Central memory CD8-positive, alpha-beta T cell (primary cell): ENCODE data around the gene CYP2A7.
"Not testable (repeated sequence)": the region's sequence is repeated elsewhere in the genome, so short reads cannot be mapped to it uniquely, and the experiment has no call there.

Source experiments
- ATAC-seq: fragments of 150-1000 bp; cut with Tn5 transposase; replicated peaks from 2 replicates; pipeline ENCODE4 v1.10.0; 2022; ENCODE audit warnings: mild to moderate bottlenecking, moderate FRiP score, moderate number of reproducible peaks; ENCODE audit not compliant: poor library complexity, severe bottlenecking; ENCODE audit errors: extremely low read depth
- DNase-seq, 2 donors: peaks; one replicate each; pipeline ENCODE4 v3.0.0; 2021; ENCODE audit warnings: low spot score in 2 of 2
- H3K27ac Mint-ChIP-seq: one replicate; pipeline ENCODE4 v1.8.0; 2022; ENCODE audit warnings: low read depth, mild to moderate bottlenecking, moderate library complexity, mixed read lengths
- H3K27me3 Mint-ChIP-seq: one replicate; pipeline ENCODE4 v1.8.0; 2022; ENCODE audit warnings: mixed read lengths
- H3K36me3 Mint-ChIP-seq: one replicate; pipeline ENCODE4 v1.8.0; 2022; ENCODE audit warnings: mild to moderate bottlenecking, moderate library complexity, mixed read lengths; ENCODE audit not compliant: insufficient read depth
- H3K4me1 Mint-ChIP-seq: one replicate; pipeline ENCODE4 v1.8.0; 2022; ENCODE audit warnings: mixed read lengths
- H3K4me3 Mint-ChIP-seq: one replicate; pipeline ENCODE4 v1.8.0; 2022; ENCODE audit warnings: mild to moderate bottlenecking, moderate library complexity, mixed read lengths
- H3K9me3 Mint-ChIP-seq: one replicate; pipeline ENCODE4 v1.8.0; 2022; ENCODE audit warnings: mixed read lengths

CYP2A7 gene, protein sequence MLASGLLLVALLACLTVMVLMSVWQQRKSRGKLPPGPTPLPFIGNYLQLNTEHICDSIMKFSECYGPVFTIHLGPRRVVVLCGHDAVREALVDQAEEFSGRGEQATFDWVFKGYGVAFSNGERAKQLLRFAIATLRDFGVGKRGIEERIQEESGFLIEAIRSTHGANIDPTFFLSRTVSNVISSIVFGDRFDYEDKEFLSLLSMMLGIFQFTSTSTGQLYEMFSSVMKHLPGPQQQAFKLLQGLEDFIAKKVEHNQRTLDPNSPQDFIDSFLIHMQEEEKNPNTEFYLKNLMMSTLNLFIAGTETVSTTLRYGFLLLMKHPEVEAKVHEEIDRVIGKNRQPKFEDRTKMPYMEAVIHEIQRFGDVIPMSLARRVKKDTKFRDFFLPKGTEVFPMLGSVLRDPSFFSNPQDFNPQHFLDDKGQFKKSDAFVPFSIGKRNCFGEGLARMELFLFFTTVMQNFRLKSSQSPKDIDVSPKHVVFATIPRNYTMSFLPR

DNA sequence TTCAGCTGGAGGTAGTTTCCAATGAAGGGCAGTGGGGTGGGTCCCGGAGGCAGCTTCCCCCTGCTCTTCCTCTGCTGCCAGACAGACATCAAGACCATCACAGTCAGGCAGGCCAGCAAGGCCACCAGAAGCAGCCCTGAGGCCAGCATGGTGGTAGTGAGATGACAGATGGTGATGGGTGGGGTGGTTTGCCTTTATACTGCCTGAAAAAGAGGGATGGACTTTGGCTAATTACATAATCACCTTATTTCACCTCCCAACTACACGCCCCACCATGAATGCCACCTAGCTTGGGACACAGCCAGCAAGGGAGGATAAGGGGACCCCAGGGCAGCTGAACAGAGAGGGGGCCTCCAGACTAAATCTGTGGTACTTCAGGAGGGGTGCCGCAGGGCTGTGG lies at the start of gene CYP2A7:
Gene CYP2A7 (minus strand): TSS at position 170 of the 400 bp plus-strand sequence. CDS start 21 bp downstream, at position 149.
- Mint-ChIP-seq H3K27me3 (peaks cover 55% of the 10 kb centered on the region), H3K27ac (peak within 1 kb of the TSS; percentile 38)
- H3K36me3 Mint-ChIP-seq, ATAC-seq, H3K4me3 Mint-ChIP-seq, DNase-seq, H3K9me3 Mint-ChIP-seq, H3K4me1 Mint-ChIP-seq: not testable (repeated sequence)

DNA sequence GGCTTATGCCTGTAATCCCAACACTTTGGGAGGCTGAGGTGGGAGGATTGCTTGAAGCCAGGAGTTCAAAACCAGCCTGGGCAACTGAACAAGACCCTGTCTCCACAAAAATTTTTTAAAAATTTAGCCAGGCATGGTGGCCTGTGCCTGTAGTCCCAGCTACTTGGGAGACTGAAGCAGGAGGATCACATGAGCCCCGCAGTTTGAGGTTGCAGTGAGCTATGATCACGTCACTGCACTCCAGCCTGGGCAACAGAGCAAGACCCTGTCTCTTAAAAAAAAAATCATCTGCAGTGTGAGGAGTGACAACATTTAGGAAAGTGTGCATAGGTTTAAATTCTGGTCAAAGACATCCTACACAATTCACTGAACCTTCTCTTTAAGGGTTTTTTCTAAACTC lies 48.8 kb upstream of the CYP2A7 start:
- not testable (repeated sequence) for DNase-seq, H3K4me3 Mint-ChIP-seq, H3K36me3 Mint-ChIP-seq, H3K9me3 Mint-ChIP-seq, H3K27ac Mint-ChIP-seq, H3K4me1 Mint-ChIP-seq, ATAC-seq
- H3K27me3 Mint-ChIP-seq, result peaks cover 70% of the 10 kb centered on the region

DNA sequence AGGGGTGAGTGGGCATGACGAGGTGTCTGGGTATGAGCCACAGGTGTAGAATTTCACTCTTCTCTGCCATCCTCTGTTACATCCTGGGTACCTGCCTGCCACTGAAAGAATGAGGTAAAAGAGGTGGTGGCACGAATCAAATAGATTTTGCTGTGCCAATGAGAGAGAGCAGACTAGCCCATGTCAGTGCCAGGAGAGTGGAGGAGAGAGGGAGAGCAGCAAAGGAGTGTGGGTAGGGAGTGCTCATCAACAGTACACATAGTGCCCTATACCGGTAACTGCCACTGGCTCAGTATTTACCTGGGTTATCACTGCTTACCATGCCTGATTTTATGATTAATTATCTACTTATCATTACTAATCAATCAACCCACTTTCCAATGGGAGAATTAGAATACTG lies 47.9 kb upstream of the CYP2A7 start:
- not testable (repeated sequence) for DNase-seq, H3K4me3 Mint-ChIP-seq, H3K9me3 Mint-ChIP-seq, H3K27ac Mint-ChIP-seq, H3K4me1 Mint-ChIP-seq, H3K36me3 Mint-ChIP-seq, ATAC-seq
- H3K27me3 Mint-ChIP-seq, result peaks cover 69% of the 10 kb centered on the region

DNA sequence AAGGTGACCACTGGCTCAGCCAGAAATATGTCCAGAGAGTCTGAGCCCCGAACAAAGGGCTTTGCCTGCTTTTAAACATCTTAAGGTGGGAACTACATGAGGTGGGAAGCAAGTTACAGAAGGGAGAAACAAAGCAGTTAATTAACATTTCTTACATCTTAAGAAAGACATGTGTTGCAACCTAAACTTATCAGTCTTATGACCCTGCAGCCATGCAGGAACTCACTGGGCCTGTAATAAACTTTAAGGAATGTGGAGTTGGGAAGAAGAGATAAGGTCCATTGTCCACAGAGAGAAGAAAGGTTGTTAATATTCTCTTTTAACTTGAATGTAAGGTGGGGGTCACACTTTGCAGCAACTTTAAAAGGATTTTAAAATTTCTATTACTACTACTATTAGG lies 46.8 kb upstream of the CYP2A7 start:
- Mint-ChIP-seq H3K27me3 (peaks cover 78% of the 10 kb centered on the region), H3K4me1 (no peaks in the 10 kb centered on the region), H3K27ac (no peak overlapping the region), H3K4me3 (no peak overlapping the region), H3K9me3 (no peaks in the 10 kb centered on the region), H3K36me3 (no peaks in the 10 kb centered on the region)
- ATAC-seq (no peak), DNase-seq (no peak)

DNA sequence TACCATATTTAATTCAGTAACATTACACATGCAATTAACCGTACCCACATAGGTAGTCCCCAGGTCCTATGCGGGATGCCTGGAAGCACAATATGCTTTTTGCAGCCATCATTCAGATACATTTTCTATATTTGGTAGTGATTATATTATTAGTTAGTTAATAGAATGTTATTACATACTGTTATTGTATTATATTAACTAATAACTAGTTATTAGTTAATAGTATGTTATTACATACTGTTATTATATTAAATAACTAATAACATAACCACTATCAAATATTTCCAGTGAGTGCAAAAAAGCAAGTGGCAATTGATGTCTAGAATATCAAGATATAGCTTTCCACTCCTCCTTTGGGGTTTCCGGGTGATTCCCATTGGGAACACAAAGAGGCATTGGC lies 45.5 kb upstream of the CYP2A7 start:
- H3K36me3 Mint-ChIP-seq, result no peaks in the 10 kb centered on the region
- ATAC-seq (no peak), DNase-seq (no peak)
- H3K27ac Mint-ChIP-seq, result no peak overlapping the region
- peaks cover 77% of the 10 kb centered on the region for H3K27me3 Mint-ChIP-seq
- no peak overlapping the region for H3K4me3 Mint-ChIP-seq
- no peaks in the 10 kb centered on the region for H3K9me3 Mint-ChIP-seq
- H3K4me1 Mint-ChIP-seq, result no peaks in the 10 kb centered on the region

DNA sequence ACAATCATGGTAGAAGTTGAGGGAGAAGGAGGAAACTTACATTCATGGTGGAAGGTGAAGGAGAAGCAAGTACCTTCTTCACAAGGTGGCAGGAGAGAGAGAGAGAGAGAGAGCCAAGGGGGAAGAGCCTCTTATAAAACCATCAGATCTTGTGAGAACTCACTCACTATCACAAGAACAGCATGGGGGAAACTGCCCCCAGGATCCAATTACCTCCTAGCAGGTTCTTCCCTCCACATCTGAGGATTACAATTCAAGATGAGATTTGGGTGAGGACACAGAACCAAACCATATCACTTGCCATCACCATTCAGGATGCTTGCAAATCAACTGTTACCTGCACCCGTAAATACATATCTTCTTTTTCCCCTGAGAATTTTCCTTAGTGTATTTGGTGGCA lies 44.2 kb upstream of the CYP2A7 start:
- ATAC-seq, H3K4me1 Mint-ChIP-seq, DNase-seq, H3K27ac Mint-ChIP-seq, H3K36me3 Mint-ChIP-seq, H3K9me3 Mint-ChIP-seq, H3K4me3 Mint-ChIP-seq: not testable (repeated sequence)
- H3K27me3 Mint-ChIP-seq, result peaks cover 77% of the 10 kb centered on the region

DNA sequence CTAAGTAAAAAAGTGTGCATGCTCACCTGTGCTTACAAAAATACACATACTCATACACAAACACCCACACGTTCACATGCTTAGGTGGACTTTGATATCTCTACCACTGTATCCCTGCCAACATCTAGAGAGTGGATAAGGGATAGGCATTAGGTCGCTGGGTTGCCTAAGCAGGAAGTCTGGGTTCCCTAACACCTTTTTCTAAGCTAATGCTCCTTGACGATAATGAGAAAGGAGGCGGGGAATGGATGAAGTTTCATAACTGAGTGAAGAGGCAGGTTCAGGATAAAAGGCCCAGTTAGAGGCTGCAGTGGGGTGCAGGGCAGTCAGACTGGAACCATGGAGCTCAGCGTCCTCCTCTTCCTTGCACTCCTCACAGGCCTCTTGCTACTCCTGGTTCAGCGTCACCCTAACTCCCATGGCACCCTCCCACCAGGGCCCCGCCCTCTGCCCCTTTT lies 41.9 kb upstream of the CYP2A7 start:
- Mint-ChIP-seq H3K27ac (no peak overlapping the region), H3K4me3 (no peak overlapping the region), H3K36me3 (no peaks in the 10 kb centered on the region), H3K4me1 (no peaks in the 10 kb centered on the region), H3K9me3 (peaks cover 5% of the 10 kb centered on the region), H3K27me3 (peaks cover 61% of the 10 kb centered on the region)
- ATAC-seq (no peak), DNase-seq (no peak)

DNA sequence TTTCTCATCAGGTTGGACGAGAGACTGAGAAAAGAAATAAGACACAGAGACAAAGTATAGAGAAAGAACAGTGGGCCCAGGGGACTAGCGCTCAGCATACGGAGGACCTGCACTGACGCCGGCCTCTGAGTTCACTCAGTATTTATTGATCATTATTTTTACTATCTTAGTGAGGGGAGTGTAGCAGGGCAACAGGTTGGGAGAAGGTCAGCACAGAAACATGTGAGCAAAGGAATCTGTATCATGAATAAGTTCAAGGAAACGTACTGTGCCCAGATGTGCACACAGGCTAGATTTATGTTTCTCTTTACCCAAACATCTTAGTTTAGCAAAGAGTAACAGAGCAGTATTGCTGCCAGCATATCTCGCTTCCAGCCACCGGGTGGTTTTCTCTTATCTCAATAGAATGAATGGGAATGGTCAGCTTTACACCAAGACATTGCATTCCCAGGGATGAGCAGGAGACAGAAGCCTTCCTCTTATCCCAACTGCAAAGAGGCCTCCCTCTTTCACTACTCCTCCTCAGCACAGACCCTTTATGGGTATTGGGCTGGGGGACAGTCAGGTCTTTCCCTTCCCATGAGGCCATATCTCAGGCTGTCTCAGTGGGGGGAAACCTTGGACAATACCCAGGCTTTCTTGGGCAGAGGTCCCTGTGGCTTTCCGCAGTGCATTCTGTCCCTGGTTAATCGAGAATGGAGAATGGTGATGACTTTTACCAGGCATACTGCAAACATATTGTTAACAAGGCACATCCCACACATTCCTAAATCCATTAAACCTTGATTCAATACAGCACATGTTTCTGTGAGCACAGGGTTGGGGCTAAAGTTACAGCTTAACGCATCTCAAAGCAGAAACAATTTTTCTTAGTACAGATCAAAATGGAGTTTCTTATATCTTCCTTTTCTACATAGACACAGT lies 40.5 kb upstream of the CYP2A7 start:
- H3K4me1 Mint-ChIP-seq, H3K27ac Mint-ChIP-seq, ATAC-seq, H3K9me3 Mint-ChIP-seq, DNase-seq, H3K4me3 Mint-ChIP-seq, H3K36me3 Mint-ChIP-seq: not testable (repeated sequence)
- H3K27me3 Mint-ChIP-seq, result peaks cover 53% of the 10 kb centered on the region

DNA sequence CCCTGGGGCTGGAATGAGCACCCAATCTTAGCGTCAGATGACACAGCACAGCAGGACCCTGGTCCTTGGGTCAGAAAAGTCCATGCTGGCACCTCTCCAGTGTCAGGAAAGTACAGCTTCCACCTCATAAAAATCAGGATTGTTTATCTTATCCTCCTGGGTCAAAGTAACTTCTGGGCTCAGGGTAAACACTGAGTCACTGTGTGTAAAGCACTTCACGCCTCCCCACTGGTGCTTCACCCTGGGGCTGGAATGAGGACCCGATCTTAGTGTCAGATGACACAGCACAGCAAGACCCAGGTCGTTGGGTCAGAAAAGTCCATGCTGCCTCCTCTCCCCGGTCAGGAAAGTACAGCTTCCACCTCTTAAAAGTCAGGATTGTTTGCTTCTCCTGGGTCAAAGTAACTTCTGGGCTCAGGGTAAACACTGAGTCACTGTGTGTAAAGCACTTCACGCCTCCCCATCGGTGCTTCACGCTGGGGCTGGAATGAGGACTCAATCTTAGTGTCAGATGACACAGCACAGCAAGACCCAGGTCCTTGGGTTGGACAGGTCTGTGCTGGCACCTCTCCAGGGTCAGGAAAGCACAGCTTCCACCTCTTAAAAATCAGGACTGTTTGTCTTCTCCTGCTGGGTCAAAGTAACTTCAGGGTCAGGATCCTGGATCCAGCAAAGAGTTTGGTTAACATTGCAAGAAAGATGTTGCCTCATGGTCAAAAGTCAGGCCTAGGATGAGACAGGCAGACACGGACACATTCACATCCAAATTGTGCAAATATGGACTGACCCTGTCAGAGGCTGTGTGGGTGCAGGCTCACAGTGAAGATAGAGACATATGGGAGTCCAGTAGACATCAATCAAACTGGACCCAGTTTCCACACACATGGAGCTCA lies 39.2 kb upstream of the CYP2A7 start:
- Mint-ChIP-seq H3K27me3 (peaks cover 45% of the 10 kb centered on the region), H3K36me3 (no peaks in the 10 kb centered on the region), H3K9me3 (peaks cover 5% of the 10 kb centered on the region), H3K27ac (no peak overlapping the region), H3K4me1 (no peaks in the 10 kb centered on the region), H3K4me3 (no peak overlapping the region)
- DNase-seq (no peak), ATAC-seq (no peak)

DNA sequence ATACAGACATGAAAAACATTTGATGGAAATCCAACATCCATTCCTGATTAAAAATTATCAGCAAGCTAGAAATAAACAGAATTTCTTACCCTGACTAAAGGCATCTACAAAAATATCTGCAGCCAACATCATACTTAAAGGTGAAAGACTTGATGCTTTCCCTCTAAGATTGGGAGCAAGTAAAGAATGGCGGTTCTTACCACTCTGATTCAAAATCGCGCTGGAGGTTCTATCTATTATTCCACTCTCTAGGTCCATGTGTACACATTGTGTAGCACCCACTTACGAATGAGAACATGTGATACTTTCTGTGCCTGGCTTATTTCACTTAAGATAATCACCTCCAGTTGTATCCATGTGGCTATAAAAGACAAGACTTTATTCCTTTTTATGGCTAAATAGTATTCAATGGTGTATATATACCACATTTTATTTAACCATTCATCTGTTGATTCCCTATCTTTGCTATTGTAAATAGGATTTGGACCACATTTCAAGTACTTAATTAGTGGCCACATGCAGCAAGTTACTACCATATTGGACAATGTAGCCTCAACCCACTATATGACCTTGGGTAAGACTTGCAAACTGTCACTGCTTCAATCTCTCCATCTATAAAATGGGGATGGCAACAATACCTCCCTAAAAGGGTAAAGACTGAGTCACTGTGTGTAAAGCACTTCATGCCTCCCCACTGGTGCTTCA lies 38.4 kb upstream of the CYP2A7 start:
- DNase-seq (no peak), ATAC-seq (no peak)
- no peak overlapping the region for H3K27ac Mint-ChIP-seq
- H3K4me3 Mint-ChIP-seq, result no peak overlapping the region
- peaks cover 9% of the 10 kb centered on the region for H3K9me3 Mint-ChIP-seq
- no peaks in the 10 kb centered on the region for H3K4me1 Mint-ChIP-seq
- H3K27me3 Mint-ChIP-seq, result peaks cover 46% of the 10 kb centered on the region
- no peaks in the 10 kb centered on the region for H3K36me3 Mint-ChIP-seq

DNA sequence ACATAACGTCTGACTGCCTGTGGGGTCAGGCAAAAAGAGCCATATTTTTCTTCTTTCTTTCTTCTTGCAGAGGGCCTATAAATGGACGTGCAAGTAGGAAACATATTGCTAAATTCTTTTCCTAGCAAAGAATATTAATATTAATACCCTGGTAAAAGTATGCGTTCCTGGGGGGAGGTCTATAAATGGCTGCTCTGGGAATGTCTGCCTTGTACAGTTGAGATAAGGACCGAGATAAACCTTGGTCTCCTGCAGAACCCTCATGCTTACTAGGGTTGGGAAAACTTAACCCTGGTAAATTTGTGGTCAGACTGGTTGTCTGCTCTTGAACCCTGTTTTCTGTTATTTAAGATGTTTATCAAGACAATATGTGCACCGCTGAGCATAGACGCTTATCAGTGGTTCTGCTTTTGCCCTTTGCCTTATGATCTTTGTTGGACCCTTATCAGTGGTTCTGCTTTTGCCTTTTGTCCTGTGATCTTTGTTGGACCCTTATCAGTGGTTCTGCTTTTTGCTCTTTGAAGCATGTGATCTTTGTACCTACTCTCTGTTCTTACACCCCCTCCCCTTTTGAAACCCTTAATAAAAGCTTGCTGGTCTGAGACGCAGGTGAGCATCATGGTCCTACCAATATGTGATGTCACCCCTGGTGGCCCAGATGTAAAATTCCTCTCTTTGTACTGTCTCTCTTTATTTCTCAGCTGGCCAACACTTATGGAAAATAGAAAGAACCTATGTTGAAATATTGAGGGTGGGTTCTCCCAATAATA lies 37.7 kb upstream of the CYP2A7 start:
- not testable (repeated sequence) for H3K4me3 Mint-ChIP-seq, H3K36me3 Mint-ChIP-seq, H3K27ac Mint-ChIP-seq, H3K4me1 Mint-ChIP-seq, DNase-seq, ATAC-seq
- peaks cover 11% of the 10 kb centered on the region for H3K9me3 Mint-ChIP-seq
- peaks cover 52% of the 10 kb centered on the region for H3K27me3 Mint-ChIP-seq
